ENCODE results near the gene SLC7A6. TPM values are rescaled to one million over a fixed set of nuclear protein-coding genes. Genes with fewer than 3 reads are reported as not detected.

The SLC7A6 gene
- total and polyA plus RNA-seq, 2 of the 13 experiments (the other 11 are each of a cell fraction or from before 2014, with no cell fraction given), result 35.8 to 70.8 TPM

- peak; percentile 57 for TF ChIP-seq ASH2L (IDR thresholded peaks at IDR 0.05; ENCODE audit: insufficient read length, low read depth, low read length)
- TF ChIP-seq ESRRA (CRISPR knock-in tag; IDR thresholded peaks at IDR 0.05; ENCODE audit: low read depth), result no peak; the same call in 1 of the 2 replicates
- TF ChIP-seq ZNF329 (CRISPR knock-in tag; IDR thresholded peaks at IDR 0.05; ENCODE audit: low read depth), result peak; percentile 55
- TF ChIP-seq ZNF879 (CRISPR knock-in tag; IDR thresholded peaks at IDR 0.05), result no peak
- no peak for TF ChIP-seq THYN1 (CRISPR knock-in tag; IDR thresholded peaks at IDR 0.05; ENCODE audit: borderline replicate concordance, low read depth)
- no peak for TF ChIP-seq YEATS2 (CRISPR knock-in tag; IDR thresholded peaks at IDR 0.05; ENCODE audit: borderline replicate concordance)
- TF ChIP-seq PITX1 (CRISPR knock-in tag; IDR thresholded peaks at IDR 0.05), result peak; percentile 52; the same call in 1 of the 2 replicates
- TF ChIP-seq NFAT5 (CRISPR knock-in tag; IDR thresholded peaks at IDR 0.05), result peak; percentile 37; the same call in 1 of the 2 replicates
- TF ChIP-seq ZNF296 (CRISPR knock-in tag; conservative IDR thresholded peaks at IDR 0.05), result no peak
- TF ChIP-seq ZNF337 (CRISPR knock-in tag; IDR thresholded peaks at IDR 0.05; ENCODE audit: borderline replicate concordance, low read depth), result no peak; the same call in 1 of the 2 replicates
- peak; percentile 93 for TF ChIP-seq ZFX (CRISPR knock-in tag; IDR thresholded peaks at IDR 0.05; ENCODE audit: low read depth)
- no peak; the same call in none of the 2 replicates for TF ChIP-seq ZSCAN21 (CRISPR knock-in tag; IDR thresholded peaks at IDR 0.05; ENCODE audit: borderline replicate concordance)
- no peak for TF ChIP-seq CBFB (CRISPR knock-in tag; IDR thresholded peaks at IDR 0.05)
- TF ChIP-seq SIX1 (CRISPR knock-in tag; IDR thresholded peaks at IDR 0.05; ENCODE audit: borderline replicate concordance), result no peak
- TF ChIP-seq ZBTB34 (CRISPR knock-in tag; IDR thresholded peaks at IDR 0.05), result peak; percentile 49; the same call in 1 of the 2 replicates
- no peak for TF ChIP-seq ZBTB21 (CRISPR knock-in tag; IDR thresholded peaks at IDR 0.05)
- TF ChIP-seq ZNF839 (CRISPR knock-in tag; IDR thresholded peaks at IDR 0.05; ENCODE audit: borderline replicate concordance), result no peak
- no peak for TF ChIP-seq MAFF (IDR thresholded peaks at IDR 0.05; ENCODE audit: low read depth, low read length)
- TF ChIP-seq ZBTB2 (CRISPR knock-in tag; IDR thresholded peaks at IDR 0.05; ENCODE audit: low read depth), result peak; percentile 79
These were observed 28.0 kb upstream of the SLC7A6 start (continued) for GRCh38 chr16:68236137-68236825.
